ENCODE measurements around the gene FLCN.

DNA sequence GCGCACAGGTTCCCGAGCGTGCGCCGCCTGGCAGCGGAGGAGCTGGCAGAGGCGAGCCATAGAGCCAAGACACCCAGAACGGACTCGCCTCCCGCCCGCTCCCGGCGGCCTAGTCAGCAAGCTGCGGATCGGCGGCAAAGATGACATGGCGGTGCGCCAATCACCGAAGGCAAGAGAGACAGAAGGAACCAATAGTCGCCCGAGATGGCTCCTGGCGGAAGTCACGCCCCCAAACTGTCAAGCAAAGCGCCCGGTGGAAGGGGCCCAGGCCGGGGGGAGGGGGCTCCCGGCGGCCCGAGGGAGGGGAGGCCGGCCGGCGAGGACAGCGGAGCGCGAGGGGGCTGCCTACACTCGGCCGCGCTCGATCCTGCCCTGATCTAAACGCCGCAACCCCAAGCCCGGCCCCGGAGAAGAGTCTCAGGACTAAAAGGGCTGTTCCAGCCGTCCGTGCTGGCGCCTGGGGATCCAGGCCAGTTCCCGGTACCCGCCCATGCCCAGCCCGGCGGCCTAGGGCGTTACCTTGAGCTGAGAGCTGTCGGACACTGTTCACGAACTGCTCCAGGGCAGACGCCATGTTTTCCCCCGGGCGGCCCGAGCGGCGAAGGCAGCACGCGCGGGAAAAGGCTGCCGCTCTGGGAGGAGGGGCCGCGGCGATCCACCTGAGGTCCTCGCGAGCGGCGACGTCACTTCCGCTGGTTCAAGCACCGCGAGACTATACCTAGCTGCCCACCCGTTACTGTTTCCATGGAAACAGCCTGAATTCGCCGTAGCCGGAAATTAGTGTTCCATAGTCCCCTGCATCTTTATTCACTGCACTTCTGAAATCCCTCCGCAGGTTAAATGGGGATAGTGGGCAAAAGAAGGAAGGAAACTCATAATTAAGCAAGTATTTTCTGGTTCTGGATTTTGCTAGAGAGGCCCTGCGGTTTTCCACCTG lies 43.9 kb upstream of the FLCN start, which contains the start of gene COPS3:
- TF ChIP-seq EED (CRISPR knock-in tag; IDR thresholded peaks at IDR 0.05) = peak; percentile 83; the same call in 1 of the 2 replicates
- TF ChIP-seq, protein P1, sequence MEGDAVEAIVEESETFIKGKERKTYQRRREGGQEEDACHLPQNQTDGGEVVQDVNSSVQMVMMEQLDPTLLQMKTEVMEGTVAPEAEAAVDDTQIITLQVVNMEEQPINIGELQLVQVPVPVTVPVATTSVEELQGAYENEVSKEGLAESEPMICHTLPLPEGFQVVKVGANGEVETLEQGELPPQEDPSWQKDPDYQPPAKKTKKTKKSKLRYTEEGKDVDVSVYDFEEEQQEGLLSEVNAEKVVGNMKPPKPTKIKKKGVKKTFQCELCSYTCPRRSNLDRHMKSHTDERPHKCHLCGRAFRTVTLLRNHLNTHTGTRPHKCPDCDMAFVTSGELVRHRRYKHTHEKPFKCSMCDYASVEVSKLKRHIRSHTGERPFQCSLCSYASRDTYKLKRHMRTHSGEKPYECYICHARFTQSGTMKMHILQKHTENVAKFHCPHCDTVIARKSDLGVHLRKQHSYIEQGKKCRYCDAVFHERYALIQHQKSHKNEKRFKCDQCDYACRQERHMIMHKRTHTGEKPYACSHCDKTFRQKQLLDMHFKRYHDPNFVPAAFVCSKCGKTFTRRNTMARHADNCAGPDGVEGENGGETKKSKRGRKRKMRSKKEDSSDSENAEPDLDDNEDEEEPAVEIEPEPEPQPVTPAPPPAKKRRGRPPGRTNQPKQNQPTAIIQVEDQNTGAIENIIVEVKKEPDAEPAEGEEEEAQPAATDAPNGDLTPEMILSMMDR (CRISPR knock-in tag; IDR thresholded peaks at IDR 0.05) = no peak
- peak; percentile 88 for TF ChIP-seq RFX5 (IDR thresholded peaks at IDR 0.05; ENCODE audit: low read depth, low read length)
- 0 out of 2 replicates have a peak, but pooled peaks have one; percentile 51 for TF ChIP-seq MAZ (IDR thresholded peaks at IDR 0.05; ENCODE audit: borderline replicate concordance, low read depth, low read length)
- TF ChIP-seq MAZ (CRISPR knock-in tag; IDR thresholded peaks at IDR 0.05; ENCODE audit: low read depth) = peak; percentile 85; the same call in 1 of the 2 replicates
- TF ChIP-seq ZKSCAN1 (IDR thresholded peaks at IDR 0.05; ENCODE audit: low read length) = no peak
- TF ChIP-seq EZH2 (conservative IDR thresholded peaks at IDR 0.05; ENCODE audit: low read depth, low read length) = no peak
- TF ChIP-seq CEBPG (CRISPR knock-in tag; IDR thresholded peaks at IDR 0.05) = no peak
- no peak for TF ChIP-seq ZSCAN29 (CRISPR knock-in tag; conservative IDR thresholded peaks at IDR 0.05)
- TF ChIP-seq TP53 (CRISPR knock-in tag; conservative IDR thresholded peaks at IDR 0.05) = 0 out of 2 replicates have a peak, but pooled peaks have one; percentile 24
- peak; percentile 26 for TF ChIP-seq TEAD3 (CRISPR knock-in tag; optimal IDR thresholded peaks at IDR 0.05; ENCODE audit: borderline replicate concordance)
- peak; percentile 88; the same call in 1 of the 2 replicates for TF ChIP-seq MXD4 (CRISPR knock-in tag; IDR thresholded peaks at IDR 0.05)
- TF ChIP-seq, protein P2, sequence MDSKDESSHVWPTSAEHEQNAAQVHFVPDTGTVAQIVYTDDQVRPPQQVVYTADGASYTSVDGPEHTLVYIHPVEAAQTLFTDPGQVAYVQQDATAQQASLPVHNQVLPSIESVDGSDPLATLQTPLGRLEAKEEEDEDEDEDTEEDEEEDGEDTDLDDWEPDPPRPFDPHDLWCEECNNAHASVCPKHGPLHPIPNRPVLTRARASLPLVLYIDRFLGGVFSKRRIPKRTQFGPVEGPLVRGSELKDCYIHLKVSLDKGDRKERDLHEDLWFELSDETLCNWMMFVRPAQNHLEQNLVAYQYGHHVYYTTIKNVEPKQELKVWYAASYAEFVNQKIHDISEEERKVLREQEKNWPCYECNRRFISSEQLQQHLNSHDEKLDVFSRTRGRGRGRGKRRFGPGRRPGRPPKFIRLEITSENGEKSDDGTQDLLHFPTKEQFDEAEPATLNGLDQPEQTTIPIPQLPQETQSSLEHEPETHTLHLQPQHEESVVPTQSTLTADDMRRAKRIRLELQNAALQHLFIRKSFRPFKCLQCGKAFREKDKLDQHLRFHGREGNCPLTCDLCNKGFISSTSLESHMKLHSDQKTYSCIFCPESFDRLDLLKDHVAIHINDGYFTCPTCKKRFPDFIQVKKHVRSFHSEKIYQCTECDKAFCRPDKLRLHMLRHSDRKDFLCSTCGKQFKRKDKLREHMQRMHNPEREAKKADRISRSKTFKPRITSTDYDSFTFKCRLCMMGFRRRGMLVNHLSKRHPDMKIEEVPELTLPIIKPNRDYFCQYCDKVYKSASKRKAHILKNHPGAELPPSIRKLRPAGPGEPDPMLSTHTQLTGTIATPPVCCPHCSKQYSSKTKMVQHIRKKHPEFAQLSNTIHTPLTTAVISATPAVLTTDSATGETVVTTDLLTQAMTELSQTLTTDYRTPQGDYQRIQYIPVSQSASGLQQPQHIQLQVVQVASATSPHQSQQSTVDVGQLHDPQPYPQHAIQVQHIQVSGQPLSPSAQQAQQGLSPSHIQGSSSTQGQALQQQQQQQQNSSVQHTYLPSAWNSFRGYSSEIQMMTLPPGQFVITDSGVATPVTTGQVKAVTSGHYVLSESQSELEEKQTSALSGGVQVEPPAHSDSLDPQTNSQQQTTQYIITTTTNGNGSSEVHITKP (CRISPR knock-in tag; IDR thresholded peaks at IDR 0.05; ENCODE audit: low read depth) = 0 out of 2 replicates have a peak, but pooled peaks have one; percentile 44
- TF ChIP-seq, protein P3, sequence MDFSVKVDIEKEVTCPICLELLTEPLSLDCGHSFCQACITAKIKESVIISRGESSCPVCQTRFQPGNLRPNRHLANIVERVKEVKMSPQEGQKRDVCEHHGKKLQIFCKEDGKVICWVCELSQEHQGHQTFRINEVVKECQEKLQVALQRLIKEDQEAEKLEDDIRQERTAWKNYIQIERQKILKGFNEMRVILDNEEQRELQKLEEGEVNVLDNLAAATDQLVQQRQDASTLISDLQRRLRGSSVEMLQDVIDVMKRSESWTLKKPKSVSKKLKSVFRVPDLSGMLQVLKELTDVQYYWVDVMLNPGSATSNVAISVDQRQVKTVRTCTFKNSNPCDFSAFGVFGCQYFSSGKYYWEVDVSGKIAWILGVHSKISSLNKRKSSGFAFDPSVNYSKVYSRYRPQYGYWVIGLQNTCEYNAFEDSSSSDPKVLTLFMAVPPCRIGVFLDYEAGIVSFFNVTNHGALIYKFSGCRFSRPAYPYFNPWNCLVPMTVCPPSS (IDR thresholded peaks at IDR 0.05) = no peak
- TF ChIP-seq, protein P4, sequence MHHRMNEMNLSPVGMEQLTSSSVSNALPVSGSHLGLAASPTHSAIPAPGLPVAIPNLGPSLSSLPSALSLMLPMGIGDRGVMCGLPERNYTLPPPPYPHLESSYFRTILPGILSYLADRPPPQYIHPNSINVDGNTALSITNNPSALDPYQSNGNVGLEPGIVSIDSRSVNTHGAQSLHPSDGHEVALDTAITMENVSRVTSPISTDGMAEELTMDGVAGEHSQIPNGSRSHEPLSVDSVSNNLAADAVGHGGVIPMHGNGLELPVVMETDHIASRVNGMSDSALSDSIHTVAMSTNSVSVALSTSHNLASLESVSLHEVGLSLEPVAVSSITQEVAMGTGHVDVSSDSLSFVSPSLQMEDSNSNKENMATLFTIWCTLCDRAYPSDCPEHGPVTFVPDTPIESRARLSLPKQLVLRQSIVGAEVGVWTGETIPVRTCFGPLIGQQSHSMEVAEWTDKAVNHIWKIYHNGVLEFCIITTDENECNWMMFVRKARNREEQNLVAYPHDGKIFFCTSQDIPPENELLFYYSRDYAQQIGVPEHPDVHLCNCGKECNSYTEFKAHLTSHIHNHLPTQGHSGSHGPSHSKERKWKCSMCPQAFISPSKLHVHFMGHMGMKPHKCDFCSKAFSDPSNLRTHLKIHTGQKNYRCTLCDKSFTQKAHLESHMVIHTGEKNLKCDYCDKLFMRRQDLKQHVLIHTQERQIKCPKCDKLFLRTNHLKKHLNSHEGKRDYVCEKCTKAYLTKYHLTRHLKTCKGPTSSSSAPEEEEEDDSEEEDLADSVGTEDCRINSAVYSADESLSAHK (CRISPR knock-in tag; IDR thresholded peaks at IDR 0.05; ENCODE audit: borderline replicate concordance) = no peak
